GM12892 (cell line): ENCODE measurements around the gene DNAJC9.
A peak's percentile ranks its signal among the peaks of the same experiment; 100 is the strongest.

ENCODE experiments used
- DNase-seq: peaks from one replicate; pipeline ENCODE4 v3.0.0; 2011; ENCODE audit not compliant: insufficient read length
- FAIRE-seq: peaks from 2 replicates; lab custom pipeline; 2011; peaks lifted over from hg19 to GRCh38; lab: Jason Lieb, UNC
- POLR2A ChIP-seq: IDR thresholded peaks from 2 replicates; pipeline ENCODE4 v1.6.1; 2011; ENCODE audit warnings: low read depth, low read length, control low read depth
- POLR2AphosphoS5 ChIP-seq: IDR thresholded peaks from 2 replicates; pipeline ENCODE4 v1.6.1; 2011; ENCODE audit warnings: low read depth, low read length, control low read depth
- TAF1 ChIP-seq: IDR thresholded peaks from 2 replicates; pipeline ENCODE4 v1.6.1; 2011; ENCODE audit warnings: low read depth, mild to moderate bottlenecking, control low read depth, low read length, borderline replicate concordance

DNAJC9 gene

GRCh38 chr10:73253225-73253555, 6.1 kb upstream of the DNAJC9 start:
- FAIRE-seq: no peak
- no peak for TF ChIP-seq POLR2AphosphoS5
- no peak for TF ChIP-seq TAF1
- peak; percentile 25 for DNase-seq

GRCh38 chr10:73252445-73253224, 5.6 kb upstream of the DNAJC9 start, which contains the start of gene MRPS16:
MRPS16 (minus strand) TSS chr10:73252644; CDS start chr10:73252482, 162 bp downstream.
- peak; percentile 71 for DNase-seq
- FAIRE-seq: peak; percentile 97
- TF ChIP-seq POLR2AphosphoS5 (peak; percentile 97), TAF1 (peak; percentile 76), POLR2A (peak; percentile 97)

DNA sequence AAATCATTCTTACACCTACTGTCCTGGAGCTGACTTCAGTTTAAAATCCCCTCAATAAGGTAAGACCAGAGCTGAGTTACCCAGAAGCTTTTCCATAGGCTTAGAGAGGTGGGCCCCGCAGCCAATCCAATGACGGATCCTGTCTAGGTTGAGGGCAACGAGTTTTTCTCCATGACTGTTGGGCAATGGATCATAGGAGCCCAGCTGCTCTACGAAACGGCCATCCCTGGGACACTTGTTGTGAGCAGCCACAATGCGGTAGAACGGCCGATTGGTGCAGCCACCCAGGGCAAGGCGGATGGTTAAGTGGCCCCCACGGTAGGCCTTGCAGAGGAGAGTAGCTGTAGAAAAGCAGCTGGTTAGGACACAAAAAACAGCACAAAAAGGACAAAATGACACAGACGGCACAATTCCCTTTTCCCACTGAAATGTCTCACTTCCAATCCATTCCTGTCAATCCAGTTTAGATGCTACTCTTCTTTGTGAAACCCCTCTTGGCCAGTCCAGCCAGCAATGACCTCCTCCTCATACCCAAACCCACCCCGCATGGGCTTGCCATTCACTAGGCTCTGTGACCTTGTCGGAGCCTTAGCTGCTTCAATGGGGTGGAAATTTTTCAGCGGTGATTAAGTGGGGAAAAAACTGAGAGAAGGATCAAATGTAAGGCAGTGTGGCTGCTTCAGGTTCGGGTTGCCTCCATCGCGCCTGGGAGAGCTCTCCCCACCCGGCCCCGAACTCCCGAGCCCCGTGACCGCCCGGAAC, 4.8 kb upstream of the DNAJC9 start:
- FAIRE-seq (peak; percentile 57), DNase-seq (no peak)
- TF ChIP-seq TAF1 (no peak), POLR2A (no peak; the same call in 1 of the 2 replicates), POLR2AphosphoS5 (no peak)

DNA sequence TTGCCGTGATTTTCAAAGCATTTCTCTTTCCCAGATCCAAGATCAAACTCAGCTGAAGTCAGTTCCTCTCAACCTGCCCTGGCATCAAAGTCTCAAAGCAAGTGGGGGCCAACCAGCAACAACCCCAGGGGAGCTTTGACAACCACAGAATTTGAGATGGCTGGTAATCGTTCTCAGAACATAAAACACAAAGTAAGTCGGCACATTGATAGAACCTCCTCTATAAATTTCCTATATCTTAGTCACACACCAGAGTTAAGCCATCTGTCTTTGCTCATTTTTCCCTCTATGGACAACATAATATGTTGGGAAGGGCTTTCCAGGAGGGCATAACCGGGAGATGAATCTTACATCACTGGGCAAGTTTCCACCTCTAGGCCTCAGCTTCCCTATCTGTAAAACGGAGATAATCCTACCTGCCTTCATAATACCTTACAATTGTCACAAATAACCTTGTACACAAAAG, 1.2 kb upstream of the DNAJC9 start:
- TF ChIP-seq TAF1: no peak
- TF ChIP-seq POLR2AphosphoS5: peak; percentile 46; the same call in 1 of the 2 replicates
- DNase-seq (no peak), FAIRE-seq (no peak)

DNA sequence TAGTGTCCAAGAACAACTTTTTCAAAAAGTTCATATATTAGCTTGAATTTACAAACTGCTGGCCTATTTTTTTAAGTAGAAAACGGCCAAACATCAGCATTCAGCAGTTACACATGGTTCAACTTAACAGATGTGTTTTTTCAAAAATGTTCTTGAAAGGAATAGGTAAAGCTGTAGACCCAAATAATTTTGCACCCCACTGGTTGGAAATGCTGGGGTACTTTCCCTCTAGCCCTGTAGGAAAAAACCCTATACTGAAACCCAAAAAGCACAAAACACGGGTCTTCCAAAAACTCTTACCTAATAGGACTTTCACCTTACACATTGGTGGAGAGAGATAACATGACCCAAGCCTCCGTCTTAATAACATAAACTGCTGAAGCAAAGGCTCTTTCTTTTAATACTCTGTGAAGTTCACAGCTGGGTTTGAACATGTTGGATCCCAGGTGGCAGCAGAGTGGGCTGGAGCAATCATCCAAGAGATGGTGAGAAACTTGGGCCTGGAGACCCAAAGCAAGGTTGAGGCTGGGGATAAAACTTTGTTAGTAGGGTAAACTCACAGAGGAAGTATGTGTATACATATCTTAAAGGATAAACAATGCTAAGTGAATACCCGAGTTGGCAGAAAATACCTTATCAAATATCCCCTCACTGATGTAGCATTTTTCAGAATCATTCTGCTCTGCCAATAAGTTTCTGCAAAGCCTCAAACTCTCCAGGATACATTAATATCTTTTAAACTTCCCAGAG, 629 bp upstream of the DNAJC9 start:
- DNase-seq (no peak), FAIRE-seq (no peak)
- no peak for TF ChIP-seq TAF1

DNA sequence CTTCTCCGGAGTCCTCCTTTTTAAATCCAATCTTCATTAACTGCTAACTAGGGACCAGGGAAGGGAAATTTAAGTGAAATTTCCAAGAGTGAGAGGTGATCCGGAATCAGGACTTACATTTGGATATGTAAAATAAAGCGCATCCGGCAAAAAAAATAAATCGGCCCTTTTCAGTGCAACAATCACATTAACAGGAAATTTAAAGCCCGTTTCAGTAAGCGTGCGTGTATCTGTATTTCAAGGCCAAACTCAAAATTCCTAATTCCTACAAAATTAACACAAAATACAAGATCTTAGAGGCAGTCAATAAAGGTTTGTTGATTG, 771 bp downstream of the DNAJC9 start:
- DNase-seq (no peak), FAIRE-seq (no peak)
- TF ChIP-seq POLR2AphosphoS5 (no peak), POLR2A (no peak), TAF1 (no peak)

GRCh38 chr10:73244866-73245477, 2.1 kb downstream of the DNAJC9 start:
- no peak for TF ChIP-seq TAF1
- TF ChIP-seq POLR2A: no peak
- no peak for TF ChIP-seq POLR2AphosphoS5
- DNase-seq (no peak), FAIRE-seq (no peak)

- no peak for FAIRE-seq
- DNase-seq: no peak
- TF ChIP-seq POLR2A (no peak), TAF1 (no peak), POLR2AphosphoS5 (no peak)
Measured at GRCh38 chr10:73239908-73240307, 7.1 kb downstream of the DNAJC9 start.

- DNase-seq (no peak), FAIRE-seq (no peak)
- TF ChIP-seq POLR2AphosphoS5 (0 out of 2 replicates have a peak, but pooled peaks have one; percentile 36), POLR2A (no peak)
Measured at GRCh38 chr10:73238990-73239566, 8.0 kb downstream of the DNAJC9 start.

GRCh38 chr10:73234695-73235094, 12.4 kb downstream of the DNAJC9 start:
- TF ChIP-seq POLR2A (no peak), TAF1 (no peak), POLR2AphosphoS5 (no peak)
- DNase-seq (no peak), FAIRE-seq (no peak)

- TF ChIP-seq TAF1 (no peak), POLR2AphosphoS5 (no peak), POLR2A (no peak)
- no peak for DNase-seq
- no peak for FAIRE-seq
Measured at GRCh38 chr10:73233883-73234282, 13.2 kb downstream of the DNAJC9 start.
